NCI-H524 (cell line): ENCODE measurements around the gene MAPRE2.
"Not testable (repeated sequence)": the region's sequence is repeated elsewhere in the genome, so short reads cannot be mapped to it uniquely, and the experiment has no call there.

Source experiments
- DNase-seq, 2 experiments: peaks; one replicate each; lab custom pipeline; 2025; lab: John Stamatoyannopoulos, UW

The MAPRE2 gene

GRCh38 chr18:35122586-35123224 lies 81.5 kb downstream of the MAPRE2 start:
- peak; percentile 69 to 74 for DNase-seq

DNA sequence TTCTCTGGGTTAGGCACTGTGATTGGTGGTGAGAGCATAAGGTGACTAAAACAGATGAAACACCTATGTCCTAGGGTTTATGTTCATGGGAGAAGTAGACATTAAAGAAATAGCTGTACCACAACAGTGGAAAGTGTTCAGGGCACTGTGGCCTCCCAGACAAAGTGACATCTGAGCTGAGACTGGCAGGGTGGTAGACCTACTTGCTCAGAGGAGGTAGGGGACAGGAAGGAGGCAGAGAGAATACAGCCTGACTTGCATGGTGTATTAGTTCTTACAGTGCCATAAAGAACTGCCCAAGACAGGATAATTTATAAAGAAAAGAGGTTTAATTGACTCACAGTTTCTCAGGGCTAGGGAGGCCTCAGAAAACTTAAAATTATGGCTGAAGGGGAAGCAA lies 82.6 kb downstream of the MAPRE2 start:
- DNase-seq, result no peak

DNA sequence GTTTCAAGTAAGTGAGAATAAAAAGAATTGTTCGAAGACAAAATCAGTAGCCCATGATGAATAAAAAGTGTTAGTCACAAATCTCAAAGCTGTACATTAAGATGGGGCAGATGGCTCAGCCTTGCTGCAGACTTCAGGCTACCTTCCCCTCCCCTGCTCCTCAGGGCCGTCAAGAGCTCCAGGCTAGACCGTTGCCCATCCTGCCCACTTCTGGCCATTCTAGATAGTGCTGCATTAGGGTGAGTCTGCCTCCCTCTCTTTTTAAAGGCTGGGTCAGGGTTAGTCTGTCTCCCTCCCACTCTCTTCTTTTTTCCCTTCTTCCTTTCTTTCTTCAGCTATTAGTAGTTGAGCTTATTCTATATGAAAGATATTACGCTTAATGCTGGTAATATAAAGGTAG lies 86.0 kb downstream of the MAPRE2 start:
- DNase-seq, result peak; percentile 6 to 37

DNA sequence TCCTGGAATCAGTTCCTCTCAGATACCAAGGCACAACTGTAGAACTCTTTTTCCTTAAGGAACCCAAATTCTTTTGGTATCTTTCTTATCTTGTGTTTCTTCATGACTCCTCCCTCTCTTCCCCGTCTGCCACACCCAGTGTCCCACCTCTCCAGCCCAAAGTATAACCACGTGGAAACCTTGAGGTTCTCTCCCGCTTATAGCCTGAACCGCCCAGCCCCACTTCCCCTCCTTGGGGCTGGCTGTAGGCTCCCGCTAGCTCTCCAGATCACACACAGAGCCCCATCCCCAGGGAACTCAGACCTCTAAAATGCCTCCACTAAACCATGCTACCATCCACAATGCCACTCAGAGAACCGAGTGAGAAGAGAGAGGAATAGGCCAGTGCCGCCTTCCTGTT lies 87.5 kb downstream of the MAPRE2 start:
- no peak for DNase-seq

DNA sequence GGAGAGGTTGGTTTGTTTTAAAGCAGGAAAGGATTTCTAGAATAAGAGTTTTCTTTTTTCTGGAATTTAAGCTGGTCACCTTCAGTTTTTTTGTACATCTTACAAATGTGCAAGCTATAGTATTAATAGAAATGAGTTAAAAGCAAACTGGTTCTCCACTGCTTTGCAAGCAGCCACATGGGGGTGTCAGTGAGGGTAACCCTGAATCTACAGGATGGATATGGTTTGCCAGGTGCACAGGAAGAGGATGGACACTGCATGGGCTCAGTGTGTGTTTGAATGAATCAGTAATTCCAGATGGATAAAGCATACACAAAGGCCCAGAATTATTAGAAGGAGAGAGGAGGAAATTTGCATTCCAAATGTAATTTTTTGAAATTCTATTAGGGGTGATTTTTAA lies 89.0 kb downstream of the MAPRE2 start:
- DNase-seq, result no peak

- DNase-seq, result no peak
These were observed 90.3 kb downstream of the MAPRE2 start for GRCh38 chr18:35131387-35132020.

DNA sequence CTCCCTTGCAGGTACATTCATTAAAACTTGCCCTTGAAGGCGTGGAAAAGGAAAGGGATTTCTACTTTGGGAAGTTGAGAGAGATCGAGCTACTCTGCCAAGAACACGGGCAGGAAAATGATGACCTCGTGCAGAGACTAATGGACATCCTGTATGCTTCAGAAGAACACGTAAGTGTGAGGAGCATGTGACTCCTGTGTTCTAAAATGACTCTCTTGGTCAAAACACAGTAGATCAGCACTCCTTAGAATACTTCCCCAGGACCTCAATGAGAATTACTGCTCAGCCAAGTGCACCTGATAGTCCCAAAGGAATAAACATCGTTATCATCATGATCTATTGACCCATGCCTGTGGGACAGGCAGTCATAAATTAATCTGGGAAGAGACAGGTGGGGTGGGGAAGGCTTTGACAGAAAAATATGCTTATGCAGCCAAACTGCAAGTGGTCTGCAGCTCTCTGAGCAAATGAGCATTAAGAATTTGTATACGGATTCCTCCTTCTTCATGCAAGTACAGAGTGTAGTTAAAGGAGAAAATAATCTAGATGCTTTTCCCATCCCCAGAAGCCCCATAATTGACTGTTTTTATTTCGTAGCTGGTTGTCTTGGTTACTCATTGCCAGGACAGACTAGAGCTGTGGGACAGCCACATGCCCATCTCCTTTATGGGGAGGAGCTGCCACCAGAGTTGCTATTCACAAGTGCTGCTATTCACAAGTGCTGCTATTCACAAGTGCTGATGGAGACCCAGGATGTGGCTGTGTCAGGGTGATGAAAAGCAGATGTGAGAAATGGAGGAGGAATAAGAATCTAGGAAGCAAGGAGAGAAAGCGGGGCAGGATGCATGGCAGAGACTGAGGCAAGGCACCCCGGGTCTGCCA lies 91.0 kb downstream of the MAPRE2 start:
- no peak for DNase-seq

- no peak for DNase-seq
These were observed 93.0 kb downstream of the MAPRE2 start for GRCh38 chr18:35134190-35134730.

- no peak for DNase-seq
These were observed 93.7 kb downstream of the MAPRE2 start for GRCh38 chr18:35134791-35135531.

DNA sequence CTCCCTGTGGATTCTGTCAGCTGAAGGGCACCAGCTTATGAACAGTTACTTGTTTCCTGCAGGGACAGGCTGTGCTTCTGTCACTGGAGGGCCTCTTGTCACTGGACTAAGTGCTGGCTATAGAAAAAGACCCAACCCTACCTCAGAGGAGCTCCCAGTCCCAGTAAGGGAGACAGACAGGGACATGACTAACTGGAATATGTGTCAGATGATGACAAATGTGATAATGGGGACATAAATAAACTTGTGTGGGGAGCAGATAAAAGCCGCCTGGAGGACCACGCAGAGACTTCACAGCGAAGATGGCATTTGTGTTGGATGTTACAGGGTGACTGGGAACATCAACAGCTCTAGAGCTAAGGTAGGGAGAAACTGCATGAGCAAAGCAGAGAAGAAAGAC lies 95.0 kb downstream of the MAPRE2 start:
- no peak for DNase-seq

DNA sequence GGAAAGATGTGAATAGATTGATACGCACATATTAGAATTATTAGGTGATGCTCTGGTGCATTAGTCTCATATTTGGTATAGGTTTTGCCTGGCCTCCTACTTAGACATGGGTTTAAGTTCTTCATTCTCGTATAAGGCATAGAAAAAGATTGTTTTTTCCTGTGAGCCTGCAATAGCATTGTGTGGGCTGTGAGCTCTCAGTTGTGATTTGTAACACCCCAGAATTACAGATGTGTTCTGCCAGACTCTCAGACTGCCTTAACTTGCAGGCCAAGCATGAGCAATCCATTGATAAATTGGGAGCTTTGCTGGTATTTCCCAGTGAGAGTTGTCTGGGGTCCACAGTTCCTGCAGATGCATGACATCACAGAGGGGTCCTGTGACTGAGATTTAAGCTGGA lies 95.7 kb downstream of the MAPRE2 start:
- DNase-seq, result no peak

DNA sequence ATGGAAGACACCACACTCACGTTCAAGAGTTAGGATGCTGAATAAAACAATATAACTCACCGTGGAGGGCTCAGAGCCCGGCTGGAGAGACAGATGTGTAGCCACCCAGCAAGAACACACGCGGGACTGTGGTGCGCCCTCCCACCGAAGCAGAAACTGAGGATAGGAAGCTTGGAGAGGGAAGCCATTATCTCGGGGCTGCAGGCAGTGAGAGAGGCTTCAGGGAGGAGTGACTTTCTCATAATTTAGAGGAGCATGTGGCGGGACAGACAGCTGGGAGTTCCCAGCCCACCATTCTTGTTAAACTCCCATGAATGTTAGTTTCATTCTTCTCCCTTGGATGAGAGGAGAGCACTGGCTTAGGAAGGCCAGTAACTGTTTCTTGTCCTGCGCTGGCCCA lies 96.4 kb downstream of the MAPRE2 start:
- no peak for DNase-seq

- DNase-seq, result no peak
These were observed 97.6 kb downstream of the MAPRE2 start for GRCh38 chr18:35138773-35139172.

DNA sequence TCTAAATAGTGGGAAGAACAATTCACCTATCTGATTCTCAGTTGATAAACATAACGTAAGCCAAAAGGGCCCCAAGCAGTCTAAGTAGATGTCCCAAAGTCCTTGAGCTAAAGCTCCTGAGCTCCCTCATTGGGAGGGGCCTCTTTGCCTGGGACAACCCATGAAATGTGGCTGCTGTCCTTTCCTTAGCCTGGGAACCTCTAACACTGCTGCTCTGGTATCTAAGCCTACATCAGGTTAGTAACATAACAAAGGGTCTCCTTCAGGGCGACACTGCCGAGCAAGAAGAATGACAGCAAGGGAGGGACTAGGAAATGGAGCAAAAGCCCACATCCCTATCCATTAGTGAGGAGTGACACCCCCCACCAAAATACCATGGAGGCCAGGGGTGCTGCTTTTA lies 98.3 kb downstream of the MAPRE2 start:
- no peak for DNase-seq

GRCh38 chr18:35141077-35141476 lies 99.9 kb downstream of the MAPRE2 start:
- no peak for DNase-seq

- DNase-seq, result peak in 1 of 2 experiments; percentile 77
These were observed 100.5 kb downstream of the MAPRE2 start for GRCh38 chr18:35141567-35142274.

GRCh38 chr18:35142275-35142615 lies 101.0 kb downstream of the MAPRE2 start:
- DNase-seq, result no peak

- DNase-seq, result peak in 1 of 2 experiments; percentile 67
These were observed 102.7 kb downstream of the MAPRE2 start for GRCh38 chr18:35143622-35144596.

DNA sequence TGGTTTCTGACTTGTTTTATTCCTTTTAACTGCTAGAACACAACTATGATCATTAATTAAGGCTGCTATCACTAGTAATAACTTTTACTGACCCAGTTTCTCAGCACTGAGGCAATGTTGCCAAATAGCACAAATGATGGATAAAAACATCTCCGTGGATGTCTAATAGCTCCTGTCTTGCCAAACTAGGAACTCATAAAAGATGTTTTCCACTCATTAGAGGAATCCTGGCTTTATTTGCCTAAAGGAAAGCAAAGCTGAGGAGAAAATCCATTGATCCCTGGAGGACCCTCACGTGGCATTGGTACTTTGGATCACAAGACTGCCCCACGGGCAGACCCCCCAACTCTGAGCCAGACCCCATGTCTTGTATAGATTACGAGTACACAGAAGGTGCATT lies 103.5 kb downstream of the MAPRE2 start:
- DNase-seq, result no peak

DNA sequence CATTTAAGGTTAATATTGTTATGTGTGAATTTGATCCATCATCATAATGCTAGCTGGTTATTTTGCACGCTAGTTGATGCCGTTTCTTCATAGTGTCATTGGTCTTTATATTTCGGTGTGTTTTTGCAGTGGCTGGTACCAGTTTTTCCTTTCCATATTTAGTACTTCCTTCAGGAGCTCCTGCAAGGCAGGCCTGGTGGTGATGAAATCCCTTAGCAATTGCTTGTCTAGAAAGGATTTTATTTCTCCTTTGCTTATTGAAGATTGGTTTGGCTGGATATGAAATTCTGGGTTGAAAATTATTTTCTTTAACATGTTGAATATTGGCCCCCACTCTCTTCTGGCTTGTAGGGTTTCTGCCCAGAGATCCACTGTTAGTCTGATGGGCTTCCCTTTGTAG lies 109.0 kb downstream of the MAPRE2 start:
- not testable (repeated sequence) for DNase-seq
